B cell (primary cell): ENCODE measurements around the gene PARD3B. TPM values are rescaled to one million over a fixed set of nuclear protein-coding genes. Genes with fewer than 3 reads are reported as not detected.

Experiments used
- ATAC-seq: fragments of 200-7000 bp; cut with Tn5 transposase; one replicate; pipeline ENCODE4 v1.10.0; 2021; ENCODE audit warnings: low read depth, mild to moderate bottlenecking, moderate number of reproducible peaks, moderate library complexity
- CTCF ChIA-PET: fragments of 350-600 bp; sonication (Branson Sonifier 250); formaldehyde crosslinking; loops from one replicate; lab custom pipeline; 2021; ENCODE audit warnings: antibody characterized with exemption, inconsistent platforms; lab: Charles Lee
- POLR2A ChIA-PET: fragments of 350-600 bp; sonication (Branson Sonifier 250); formaldehyde crosslinking; loops from one replicate; lab custom pipeline; 2021; ENCODE audit warnings: antibody characterized with exemption; lab: Charles Lee
- DNase-seq: peaks from one replicate; pipeline ENCODE4 v3.0.0; 2013
- H2AFZ ChIP-seq: 2 replicates; pipeline ENCODE4 v1.6.1; 2012; ENCODE audit warnings: mild to moderate bottlenecking, low read depth, low read length; ENCODE audit not compliant: insufficient read depth, poor library complexity, severe bottlenecking
- H3K27ac ChIP-seq, 2 donors: 1 replicate in 1 of 2; 2 replicates in 1 of 2; pipeline ENCODE4 v1.5.1; 2012 to 2013; ENCODE audit warnings: low read length in 2 of 2, mild to moderate bottlenecking in 2 of 2, moderate library complexity in 1 of 2
- H3K27me3 ChIP-seq, 4 experiments: fragments of 200-600 bp in 1 of 4; sonication (generic) in 1 of 4; replicated peaks in 1 of 4; 1 replicate in 2 of 4; 2 replicates in 2 of 4; pipeline versions ENCODE4 v1.6.1 to v1.7.0; 2013 to 2016; ENCODE audit warnings: low read length in 3 of 4, mild to moderate bottlenecking in 2 of 4, mixed read lengths in 1 of 4, moderate library complexity in 1 of 4; ENCODE audit not compliant: insufficient read depth in 4 of 4, control insufficient read depth in 3 of 4; ENCODE audit errors: control extremely low read depth in 1 of 4
- H3K36me3 ChIP-seq, 2 experiments: replicated peaks in 1 of 2; 1 replicate in 1 of 2; 2 replicates in 1 of 2; pipeline versions ENCODE4 v1.6.1 to v1.7.1; 2013; ENCODE audit warnings: low read length in 1 of 2; ENCODE audit not compliant: insufficient read depth in 2 of 2, control insufficient read depth in 1 of 2; ENCODE audit errors: control extremely low read depth in 1 of 2, extremely low read depth in 1 of 2
- H3K4me1 ChIP-seq, 2 donors: fragments of 200-600 bp in 1 of 2; sonication (generic) in 1 of 2; 1 replicate in 1 of 2; 2 replicates in 1 of 2; pipeline versions ENCODE4 v1.5.1 to v1.6.1; 2013 to 2017; ENCODE audit warnings: low read length in 2 of 2; ENCODE audit not compliant: control insufficient read depth in 2 of 2, insufficient read depth in 2 of 2
- H3K4me2 ChIP-seq: replicated peaks from 2 replicates; pipeline ENCODE3; 2012; ENCODE audit warnings: mild to moderate bottlenecking, low read depth, low read length; ENCODE audit not compliant: poor library complexity, severe bottlenecking
- H3K4me3 ChIP-seq, 5 experiments: fragments of 200-600 bp in 1 of 5; sonication (generic) in 1 of 5; 1 replicate in 3 of 5; 2 replicates in 2 of 5; pipeline versions ENCODE4 v1.5.1 to v1.7.0; 2011 to 2016; ENCODE audit warnings: low read length in 4 of 5, mild to moderate bottlenecking in 4 of 5, low read depth in 2 of 5, control low read depth in 1 of 5, moderate library complexity in 1 of 5; ENCODE audit not compliant: insufficient read depth in 1 of 5; ENCODE audit errors: control extremely low read depth in 1 of 5, extremely low read depth in 1 of 5
- H3K79me2 ChIP-seq: fragments of 200-600 bp; sonication (generic); one replicate; pipeline ENCODE4 v1.6.0; 2016; ENCODE audit warnings: low read length; ENCODE audit not compliant: control insufficient read depth, insufficient read depth
- H3K9ac ChIP-seq: fragments of 200-600 bp; sonication (generic); 2 replicates; pipeline ENCODE4 v1.6.1; 2017; ENCODE audit warnings: mild to moderate bottlenecking, low read length, moderate library complexity
- H3K9me3 ChIP-seq, 3 donors: one replicate each; pipeline versions ENCODE4 v1.6.1 to v1.7.1; 2013; ENCODE audit warnings: low read length in 2 of 3; ENCODE audit not compliant: control insufficient read depth in 2 of 3, insufficient read depth in 1 of 3; ENCODE audit errors: control extremely low read depth in 1 of 3
- H4K20me1 ChIP-seq: 2 replicates; pipeline ENCODE4 v1.6.0; 2012; ENCODE audit warnings: mild to moderate bottlenecking, low read length; ENCODE audit not compliant: insufficient read depth, control insufficient read depth, poor library complexity, severe bottlenecking
- H3K27ac Mint-ChIP-seq: one replicate; pipeline ENCODE4 v1.8.0; 2021; ENCODE audit warnings: mixed read lengths
- H3K27me3 Mint-ChIP-seq: one replicate; pipeline ENCODE4 v1.8.0; 2021; ENCODE audit warnings: mixed read lengths
- H3K4me1 Mint-ChIP-seq: one replicate; pipeline ENCODE4 v1.8.0; 2021; ENCODE audit warnings: mixed read lengths
- H3K4me3 Mint-ChIP-seq: one replicate; pipeline ENCODE4 v1.8.0; 2021; ENCODE audit warnings: mixed read lengths
- H3K9me3 Mint-ChIP-seq: one replicate; pipeline ENCODE4 v1.8.0; 2022; ENCODE audit warnings: mixed read lengths; ENCODE audit not compliant: insufficient read depth
- CTCF ChIP-seq: fragments of 200-600 bp; IDR thresholded peaks from one replicate; pipeline ENCODE4 v1.8.0; 2022; ENCODE audit warnings: antibody characterized with exemption, mild to moderate bottlenecking
- EZH2 ChIP-seq: IDR thresholded peaks from 2 replicates; pipeline ENCODE4 v1.6.1; 2012; ENCODE audit warnings: borderline replicate concordance, low read depth, mild to moderate bottlenecking, moderate library complexity, low read length; ENCODE audit not compliant: insufficient read depth, poor library complexity, severe bottlenecking
- WGBS: methylation state at CpG from one replicate; pipeline ENCODE4 v1.1.5; 2013; ENCODE audit warnings: missing lambda C conversion rate; ENCODE audit not compliant: insufficient coverage; 5-methylcytosine and 5-hydroxymethylcytosine counted together
- intact Hi-C: fragments of 100-400 bp; cut with micrococcal nuclease; formaldehyde crosslinking; loops from one replicate; pipeline ENCODE4 v1.10.0; 2022
- polyA plus RNA-seq: library from polyadenylated mRNA; depleted of rRNA; stranded (reverse); fragments of >200 nt; gene quantifications from 2 replicates; pipeline ENCODE4 v1.2.3, GENCODE V29; 2012
- total RNA-seq, 2 donors: library from RNA; stranded (reverse); fragments of 120-200 nt in 1 of 2; gene quantifications; 1 replicate in 1 of 2; 2 replicates in 1 of 2; pipeline versions ENCODE4 v1.2.3 to v1.2.4, GENCODE V29; 2013 to 2022

The PARD3B gene
- total and polyA plus RNA-seq, 2 donors (not counting 1 experiment from before 2014, with no cell fraction given) = not detected

GRCh38 chr2:204842068-204842467, 296.8 kb downstream of the PARD3B start:
- POLR2A ChIA-PET = no interaction called here

More at GRCh38 chr2:204842068-204842467, 296.8 kb downstream of the PARD3B start:
- Histone ChIP-seq H3K9me3 (no peaks in the 10 kb centered on the region), H3K9ac (no peak overlapping the region), H3K4me1 (no peaks in the 10 kb centered on the region), H2AFZ (no peak overlapping the region), H3K4me3 (no peak overlapping the region), H3K27me3 (no peaks in the 10 kb centered on the region), H3K36me3 (no peaks in the 10 kb centered on the region), H3K79me2 (no peaks in the 10 kb centered on the region), H4K20me1 (no peaks in the 10 kb centered on the region), H3K27ac (no peak overlapping the region), H3K4me2 (no peak overlapping the region)
- Mint-ChIP-seq H3K27ac (no peak overlapping the region), H3K4me3 (no peak overlapping the region), H3K27me3 (no peaks in the 10 kb centered on the region), H3K4me1 (no peaks in the 10 kb centered on the region), H3K9me3 (no peaks in the 10 kb centered on the region)
- TF ChIP-seq CTCF (no peak), EZH2 (no peak)
- CTCF ChIA-PET = no interaction called here
- no peak for ATAC-seq
- DNase-seq = no peak
- intact Hi-C loops = no loop called here
- WGBS = no CpG with 5 or more reads among the region's 1 CpG
